ENCODE measurements around the gene PTEN.
"Not testable (repeated sequence)": the region's sequence is repeated elsewhere in the genome, so short reads cannot be mapped to it uniquely, and the experiment has no call there.

DNA sequence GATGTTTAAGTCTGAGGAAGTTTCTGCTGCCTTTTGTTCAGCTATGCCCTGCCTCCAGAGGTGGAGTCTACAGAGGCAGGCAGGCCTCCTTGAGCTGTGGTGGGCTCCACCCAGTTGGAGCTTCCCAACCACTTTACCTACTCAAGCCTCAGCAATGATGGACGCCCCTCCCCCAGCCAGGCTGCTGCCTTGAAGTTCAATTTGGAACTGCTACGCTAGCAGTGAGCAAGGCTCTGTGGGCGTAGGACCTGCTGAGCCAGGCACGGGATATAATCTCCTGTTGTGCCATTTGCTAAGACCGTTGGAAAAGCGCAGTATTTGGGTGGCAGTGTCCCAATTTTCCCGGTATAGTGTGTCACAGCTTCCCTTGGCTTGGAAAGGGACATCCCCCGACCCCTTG, 40.0 kb downstream of the PTEN start:
- TF ChIP-seq, protein P1, sequence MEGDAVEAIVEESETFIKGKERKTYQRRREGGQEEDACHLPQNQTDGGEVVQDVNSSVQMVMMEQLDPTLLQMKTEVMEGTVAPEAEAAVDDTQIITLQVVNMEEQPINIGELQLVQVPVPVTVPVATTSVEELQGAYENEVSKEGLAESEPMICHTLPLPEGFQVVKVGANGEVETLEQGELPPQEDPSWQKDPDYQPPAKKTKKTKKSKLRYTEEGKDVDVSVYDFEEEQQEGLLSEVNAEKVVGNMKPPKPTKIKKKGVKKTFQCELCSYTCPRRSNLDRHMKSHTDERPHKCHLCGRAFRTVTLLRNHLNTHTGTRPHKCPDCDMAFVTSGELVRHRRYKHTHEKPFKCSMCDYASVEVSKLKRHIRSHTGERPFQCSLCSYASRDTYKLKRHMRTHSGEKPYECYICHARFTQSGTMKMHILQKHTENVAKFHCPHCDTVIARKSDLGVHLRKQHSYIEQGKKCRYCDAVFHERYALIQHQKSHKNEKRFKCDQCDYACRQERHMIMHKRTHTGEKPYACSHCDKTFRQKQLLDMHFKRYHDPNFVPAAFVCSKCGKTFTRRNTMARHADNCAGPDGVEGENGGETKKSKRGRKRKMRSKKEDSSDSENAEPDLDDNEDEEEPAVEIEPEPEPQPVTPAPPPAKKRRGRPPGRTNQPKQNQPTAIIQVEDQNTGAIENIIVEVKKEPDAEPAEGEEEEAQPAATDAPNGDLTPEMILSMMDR (IDR thresholded peaks at IDR 0.05; ENCODE audit: low read length) = not testable (repeated sequence)
- TF ChIP-seq EZH2 (optimal IDR thresholded peaks at IDR 0.05; ENCODE audit: low read depth, low read length) = not testable (repeated sequence)
